Hematopoietic multipotent progenitor cell treated with erythropoietin and hydrocortisone succinate and interleukin-3 and kit ligand, for 17 days (in vitro differentiated cells): ENCODE results near the gene TEF.
"Not testable (repeated sequence)": the region's sequence is repeated elsewhere in the genome, so short reads cannot be mapped to it uniquely, and the experiment has no call there.

Experiments
- DNase-seq: peaks from one replicate; pipeline ENCODE4 v3.0.0-alpha.2; 2015; ENCODE audit warnings: low spot score

The TEF gene

GRCh38 chr22:41382610-41383009 lies 868 bp downstream of the TEF start:
- no peak for DNase-seq

DNA sequence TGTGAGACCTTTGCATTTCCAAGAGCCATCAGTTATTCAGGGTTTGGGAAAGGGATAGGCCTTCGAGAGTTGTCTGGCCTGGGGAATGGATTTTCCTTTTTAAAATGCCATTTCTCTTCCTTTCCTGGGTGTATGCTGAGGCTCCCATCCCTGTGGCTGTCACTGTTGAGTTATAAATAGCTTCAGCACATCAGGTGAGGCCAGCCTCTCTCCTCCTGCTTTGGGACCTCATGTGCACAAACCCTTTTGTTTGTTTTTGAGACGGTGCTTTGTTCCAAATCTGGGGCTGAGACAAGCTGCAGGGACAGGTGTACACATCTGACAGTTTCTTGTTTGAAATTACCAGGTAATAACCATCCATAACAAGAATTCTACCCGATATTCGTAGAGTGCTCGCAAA lies 1.3 kb downstream of the TEF start:
- no peak for DNase-seq

- no peak for DNase-seq
Measured at GRCh38 chr22:41384128-41384527, 2.4 kb downstream of the TEF start.

DNA sequence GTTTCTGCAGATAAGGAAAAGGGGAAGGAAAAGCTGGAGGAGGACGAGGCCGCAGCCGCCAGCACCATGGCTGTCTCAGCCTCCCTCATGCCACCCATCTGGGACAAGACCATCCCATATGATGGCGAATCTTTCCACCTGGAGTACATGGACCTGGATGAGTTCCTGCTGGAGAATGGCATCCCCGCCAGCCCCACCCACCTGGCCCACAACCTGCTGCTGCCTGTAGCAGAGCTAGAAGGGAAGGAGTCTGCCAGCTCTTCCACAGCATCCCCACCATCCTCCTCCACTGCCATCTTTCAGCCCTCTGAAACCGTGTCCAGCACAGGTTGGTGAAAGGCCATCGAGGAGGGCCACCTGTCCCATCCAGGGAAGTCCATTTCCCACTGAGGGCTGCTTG lies 5.6 kb downstream of the TEF start:
- DNase-seq = no peak

DNA sequence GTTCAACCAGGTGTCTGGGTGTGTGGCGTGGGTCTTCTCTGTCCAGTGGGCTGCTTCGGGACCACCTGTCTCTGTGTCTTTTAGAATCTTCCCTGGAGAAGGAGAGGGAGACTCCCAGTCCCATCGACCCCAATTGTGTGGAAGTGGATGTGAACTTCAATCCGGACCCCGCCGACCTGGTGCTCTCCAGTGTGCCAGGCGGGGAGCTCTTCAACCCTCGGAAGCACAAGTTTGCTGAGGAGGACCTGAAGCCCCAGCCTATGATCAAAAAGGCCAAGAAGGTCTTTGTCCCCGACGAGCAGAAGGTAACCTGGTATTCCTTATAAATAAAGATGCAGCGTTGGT lies 12.2 kb downstream of the TEF start:
- no peak for DNase-seq

- DNase-seq = no peak
Measured at GRCh38 chr22:41395531-41396240, 13.9 kb downstream of the TEF start.

- no peak for DNase-seq
Measured at GRCh38 chr22:41397143-41397811, 15.5 kb downstream of the TEF start.

DNA sequence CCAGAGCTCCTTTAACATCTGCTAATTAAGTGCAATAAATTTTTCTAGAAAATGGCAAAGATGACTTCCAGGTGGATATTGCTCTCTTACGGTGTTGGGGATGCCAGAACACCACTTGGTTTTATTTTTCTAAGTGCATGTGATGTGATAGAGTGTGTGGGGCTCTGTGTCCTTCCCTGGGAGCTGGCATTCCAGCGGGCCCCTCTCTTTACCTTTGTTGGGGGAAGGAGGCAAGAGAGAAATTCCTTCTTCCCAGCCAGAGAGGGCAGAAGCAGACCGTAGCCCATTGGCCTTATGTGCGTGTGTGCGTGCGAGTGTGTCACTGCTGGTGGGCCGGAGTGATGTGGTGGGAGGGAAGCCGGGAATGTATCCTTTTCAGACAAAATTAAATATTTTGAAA lies 17.2 kb downstream of the TEF start:
- no peak for DNase-seq

DNA sequence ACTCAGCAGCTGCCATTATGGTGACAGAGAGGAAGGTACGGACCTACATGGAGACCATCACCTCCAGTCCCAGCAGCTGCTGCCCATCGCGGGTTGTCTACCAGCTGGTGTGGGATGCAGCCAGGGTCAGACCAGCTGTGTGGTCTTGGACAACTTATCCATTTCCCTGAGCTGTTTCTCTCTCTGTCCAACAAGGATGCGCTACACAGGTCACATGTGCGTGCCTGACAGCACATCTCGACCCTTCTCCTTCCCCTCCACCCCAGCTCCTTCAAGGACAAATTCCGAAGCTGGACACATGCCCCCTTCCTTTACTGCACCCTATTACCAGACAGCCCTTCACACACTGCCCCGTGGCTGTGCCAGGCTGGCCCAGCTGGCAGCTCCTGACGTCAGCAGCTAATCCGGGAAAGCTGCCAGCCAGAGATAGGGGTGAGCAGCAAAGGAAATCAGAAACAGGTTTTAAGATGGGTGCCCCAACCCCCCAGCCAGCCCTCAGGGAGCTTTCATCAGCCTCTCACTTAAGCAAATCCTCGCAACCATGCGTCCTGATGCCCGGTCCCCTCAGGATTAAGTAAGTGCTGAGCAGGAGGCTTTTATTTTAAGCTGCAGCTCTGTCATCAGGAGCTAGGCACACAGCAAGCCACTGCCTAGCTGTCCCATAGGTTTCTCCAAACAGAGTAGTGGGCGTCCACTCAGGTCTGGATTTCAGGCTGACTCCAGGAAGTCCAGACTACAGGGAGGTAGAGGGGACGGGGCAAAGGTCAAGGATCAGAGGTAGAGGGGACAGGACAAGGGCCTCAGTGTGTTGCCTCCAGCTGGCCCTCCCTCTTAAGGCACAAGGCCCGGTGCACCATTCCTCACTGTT lies 20.3 kb downstream of the TEF start:
- DNase-seq = peak; percentile 60

DNA sequence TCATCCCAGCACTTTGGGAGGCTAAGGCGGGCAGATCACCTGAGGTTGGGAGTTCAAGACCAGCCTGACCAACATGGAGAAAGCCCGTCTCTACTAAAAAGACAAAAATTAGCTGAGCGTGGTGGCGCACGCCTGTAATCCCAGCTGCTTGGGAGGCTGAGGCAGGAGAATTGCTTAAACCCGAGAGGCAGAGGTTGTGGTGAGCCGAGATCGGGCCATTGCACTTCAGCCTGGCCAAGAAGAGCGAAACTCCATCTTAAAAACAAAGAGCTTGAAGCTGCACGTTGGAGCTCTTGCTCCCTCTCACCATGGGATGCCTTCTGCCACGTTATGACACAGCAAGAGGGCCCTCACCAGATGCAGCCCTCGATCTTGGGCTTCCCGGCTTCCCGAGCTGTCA lies 21.1 kb downstream of the TEF start:
- not testable (repeated sequence) for DNase-seq

- DNase-seq = peak; percentile 93
Measured at GRCh38 chr22:41403532-41404318, 22.0 kb downstream of the TEF start.

DNA sequence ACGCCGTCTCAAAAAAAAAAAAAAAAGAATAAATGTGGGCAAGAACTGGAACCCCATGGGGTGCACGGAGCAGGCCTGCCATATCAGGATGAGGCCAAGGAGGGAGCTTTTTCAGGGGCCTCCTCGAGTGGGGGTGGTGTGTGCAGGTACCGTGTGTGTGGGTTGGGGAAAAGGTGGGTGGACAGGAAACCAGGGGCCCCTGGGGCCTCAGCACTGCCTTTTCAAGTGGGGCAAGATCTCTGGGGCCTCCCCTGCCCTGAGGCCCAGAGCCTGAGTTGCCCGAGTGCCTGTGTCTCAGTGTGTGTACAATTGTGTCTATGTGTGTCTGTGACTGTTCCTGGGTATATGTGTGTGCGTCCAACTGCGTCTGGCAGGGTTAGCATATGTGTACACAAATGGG lies 23.8 kb downstream of the TEF start:
- no peak for DNase-seq

GRCh38 chr22:41406410-41406809 lies 24.7 kb downstream of the TEF start:
- DNase-seq = no peak

DNA sequence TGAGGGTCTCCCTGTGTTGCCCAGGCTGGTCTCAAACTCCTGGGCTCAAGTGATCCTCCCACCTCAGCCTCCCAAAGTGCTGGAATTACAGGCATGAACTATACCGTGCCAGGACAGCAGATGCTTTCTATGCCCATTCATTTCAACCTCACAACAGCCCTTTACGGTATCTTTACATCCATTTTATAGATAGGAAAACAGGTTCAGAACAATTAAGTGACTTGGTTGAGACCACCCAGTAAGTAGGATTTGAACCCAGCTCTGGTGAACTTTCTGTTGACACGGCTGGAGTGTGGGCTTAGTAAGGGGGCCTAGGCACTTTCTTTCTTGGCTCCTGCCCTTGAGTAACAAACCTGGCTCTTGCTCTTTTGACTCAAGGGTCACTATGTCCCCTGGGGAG lies 25.7 kb downstream of the TEF start:
- no peak for DNase-seq

GRCh38 chr22:41408665-41409064 lies 26.9 kb downstream of the TEF start:
- DNase-seq = no peak

DNA sequence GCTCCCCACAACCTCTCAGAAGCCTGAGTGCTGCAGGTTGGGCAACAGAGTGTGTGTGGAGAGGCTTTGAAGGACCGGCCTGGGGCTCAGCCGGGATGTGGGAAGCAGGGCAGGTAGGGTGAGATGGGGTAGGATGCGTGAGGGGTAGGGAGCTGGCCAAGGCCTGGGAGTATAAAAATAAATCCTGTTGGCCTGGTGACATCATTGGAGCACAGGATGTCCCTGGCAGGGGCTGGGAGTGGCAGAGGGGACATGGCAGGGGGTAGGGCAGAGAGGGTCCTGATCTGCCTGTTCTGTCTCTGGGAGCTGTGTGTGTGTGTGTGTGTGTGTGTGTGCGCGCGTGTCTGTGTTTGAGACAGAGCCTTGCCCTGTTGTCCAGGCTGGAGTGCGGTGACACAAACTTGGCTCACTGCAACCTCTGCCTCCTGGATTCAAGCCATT lies 28.6 kb downstream of the TEF start:
- DNase-seq = no peak

DNA sequence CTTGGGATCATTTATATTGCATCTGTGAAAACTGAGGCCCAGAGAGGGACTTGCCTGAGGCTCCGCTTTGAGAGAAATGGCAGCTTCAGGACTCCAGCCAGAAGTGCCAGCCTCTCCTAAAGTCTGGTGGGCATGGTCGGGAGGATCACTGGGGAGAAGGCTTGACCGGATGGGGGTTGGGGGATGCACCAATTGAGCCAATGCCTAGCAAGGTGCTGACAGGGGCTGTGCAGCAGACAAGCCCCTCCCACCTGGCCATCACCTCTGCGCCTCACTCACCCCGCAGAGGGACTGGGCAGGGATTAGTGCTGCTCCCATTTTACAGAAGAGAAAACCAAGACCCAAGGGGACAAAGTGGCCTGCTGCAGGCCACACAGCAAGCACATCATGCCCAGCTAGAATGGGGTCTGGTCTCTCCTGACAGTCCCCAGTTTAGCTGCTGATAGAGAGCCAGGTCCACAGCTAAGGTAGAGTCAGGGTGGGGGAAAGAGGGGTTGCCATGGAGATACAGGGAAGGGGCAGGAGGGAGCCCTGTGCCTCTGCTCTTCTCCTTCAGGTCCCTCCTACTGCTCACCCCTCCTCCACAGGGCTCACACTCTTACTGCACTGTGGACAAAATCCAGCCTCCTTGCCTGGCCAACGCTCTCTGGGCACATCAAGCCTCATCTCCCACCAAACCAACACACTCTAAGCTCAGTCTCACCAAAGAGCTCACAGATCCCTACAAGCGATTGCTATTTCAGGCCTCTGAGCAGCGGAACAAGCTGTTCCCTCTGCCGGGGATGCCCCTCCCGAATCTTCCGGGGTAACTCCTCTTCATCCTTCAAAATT lies 29.5 kb downstream of the TEF start:
- no peak for DNase-seq

DNA sequence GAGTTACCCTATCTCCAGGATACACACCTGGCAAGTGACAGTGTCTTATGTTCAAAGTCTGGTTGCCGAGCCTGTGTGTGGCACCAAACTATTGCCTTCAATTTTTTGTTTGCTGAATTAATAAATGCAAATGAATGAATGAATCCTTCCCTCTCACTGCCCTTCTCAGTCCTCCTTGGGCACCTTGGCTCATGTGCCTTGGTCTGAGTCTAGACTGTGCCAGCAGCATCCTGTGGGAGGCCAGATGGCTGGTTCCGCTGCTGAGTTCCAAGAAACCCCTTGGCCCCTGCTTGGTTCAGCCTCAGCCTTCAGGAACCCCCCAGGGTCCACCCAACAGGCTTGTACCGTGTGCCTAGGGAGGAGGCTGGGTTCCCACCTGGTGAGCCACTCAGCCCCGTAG lies 33.8 kb downstream of the TEF start:
- no peak for DNase-seq

DNA sequence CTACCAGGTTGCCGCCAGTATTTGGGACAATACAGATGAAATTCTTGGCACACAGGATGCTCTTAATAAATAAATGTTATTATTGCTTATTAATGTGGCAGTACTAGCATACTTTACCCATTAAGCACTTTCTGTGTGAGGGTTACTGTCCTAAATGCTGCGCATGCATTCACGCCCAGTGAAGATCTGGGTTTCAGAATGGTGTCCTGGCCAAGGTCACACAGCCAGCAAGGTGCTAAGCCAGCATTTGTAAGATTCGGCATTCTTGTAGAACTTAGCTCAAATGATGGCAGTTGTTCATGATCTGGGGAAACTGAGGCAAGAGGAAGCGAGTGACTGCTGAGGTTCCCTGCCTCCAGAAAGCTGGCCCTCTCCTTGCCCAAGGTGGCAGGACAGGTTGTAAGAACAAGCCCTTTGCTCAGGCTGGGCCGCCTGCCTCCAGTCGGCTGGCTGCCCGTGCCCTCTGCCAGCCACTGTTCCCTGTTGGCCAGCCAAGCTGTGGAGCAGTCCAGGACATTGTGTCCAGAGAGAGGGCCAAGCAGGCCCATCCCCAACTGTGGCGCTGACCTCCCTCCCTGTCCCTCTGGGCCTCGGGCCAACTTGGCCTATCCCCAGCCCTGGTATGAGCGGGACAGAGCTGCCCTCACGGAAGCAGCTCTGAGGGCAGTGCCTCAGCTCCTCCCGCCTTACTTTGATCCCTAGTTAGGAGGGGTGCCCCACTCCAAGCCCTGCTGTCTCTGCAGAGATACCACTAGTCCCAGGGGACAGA lies 36.1 kb downstream of the TEF start:
- DNase-seq = no peak

- DNase-seq = no peak
Measured at GRCh38 chr22:41418717-41419116, 37.0 kb downstream of the TEF start.
